ENCODE results near the gene CHMP4B.

CHMP4B gene, protein sequence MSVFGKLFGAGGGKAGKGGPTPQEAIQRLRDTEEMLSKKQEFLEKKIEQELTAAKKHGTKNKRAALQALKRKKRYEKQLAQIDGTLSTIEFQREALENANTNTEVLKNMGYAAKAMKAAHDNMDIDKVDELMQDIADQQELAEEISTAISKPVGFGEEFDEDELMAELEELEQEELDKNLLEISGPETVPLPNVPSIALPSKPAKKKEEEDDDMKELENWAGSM

GRCh38 chr20:33810885-33811775 is at the start of gene CHMP4B:
Gene CHMP4B (plus strand): TSS chr20:33811348. CDS start chr20:33811469, 121 bp downstream.
- DNase-seq (ENCODE audit: low spot score), result peak; percentile 96

GRCh38 chr20:33761698-33762250 is 49.4 kb upstream of the CHMP4B start:
- DNase-seq (ENCODE audit: low spot score), result no peak

DNA sequence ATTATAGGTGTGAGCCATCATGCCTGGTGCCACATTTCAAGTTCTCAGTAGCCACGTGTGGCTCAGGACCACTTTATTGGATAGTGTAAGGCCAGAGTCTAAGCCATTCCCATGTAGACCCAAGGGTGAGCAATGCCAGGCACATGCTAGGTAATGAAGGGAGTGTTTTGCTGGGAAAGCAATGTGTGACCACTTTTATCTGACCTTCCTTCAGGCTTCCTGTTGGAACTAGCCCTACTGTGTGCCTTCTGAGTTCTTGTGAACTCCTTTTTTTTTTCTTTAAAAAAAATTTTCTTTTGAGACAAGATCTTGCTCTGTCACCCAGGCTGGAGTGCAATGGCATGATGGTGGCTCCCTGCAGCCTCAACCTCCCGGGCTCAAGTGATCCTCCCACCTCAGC is 46.0 kb upstream of the CHMP4B start:
- DNase-seq (ENCODE audit: low spot score), result no peak

- DNase-seq (ENCODE audit: low spot score), result no peak
Measured at GRCh38 chr20:33765592-33765991, 45.6 kb upstream of the CHMP4B start.

- DNase-seq (ENCODE audit: low spot score), result no peak
Measured at GRCh38 chr20:33766686-33767085, 44.5 kb upstream of the CHMP4B start.

GRCh38 chr20:33767777-33768138 is 43.4 kb upstream of the CHMP4B start:
- DNase-seq (ENCODE audit: low spot score), result no peak

GRCh38 chr20:33769043-33769442 is 42.1 kb upstream of the CHMP4B start:
- no peak for DNase-seq (ENCODE audit: low spot score)

GRCh38 chr20:33770005-33770404 is 41.1 kb upstream of the CHMP4B start:
- no peak for DNase-seq (ENCODE audit: low spot score)

- DNase-seq (ENCODE audit: low spot score), result no peak
Measured at GRCh38 chr20:33771938-33772337, 39.2 kb upstream of the CHMP4B start.

DNA sequence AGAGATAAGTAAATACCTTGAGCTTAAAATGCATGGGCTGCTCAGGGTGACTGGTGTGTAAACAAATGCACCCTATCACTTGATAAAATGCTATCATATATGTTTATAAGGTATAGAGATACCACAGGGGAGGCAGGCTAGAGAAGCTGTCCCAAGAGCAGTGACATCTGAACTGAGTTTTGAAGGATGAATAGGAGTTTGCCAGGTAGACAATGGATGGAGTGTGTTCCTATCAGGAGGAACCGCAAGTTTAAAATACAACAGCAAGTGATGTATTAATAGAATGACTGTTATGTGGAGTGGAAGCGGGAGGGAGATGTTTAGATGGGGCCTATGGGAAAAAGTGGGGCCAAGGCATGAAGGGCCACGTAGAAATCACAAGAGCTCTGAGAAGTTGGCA is 38.7 kb upstream of the CHMP4B start:
- DNase-seq (ENCODE audit: low spot score), result no peak

DNA sequence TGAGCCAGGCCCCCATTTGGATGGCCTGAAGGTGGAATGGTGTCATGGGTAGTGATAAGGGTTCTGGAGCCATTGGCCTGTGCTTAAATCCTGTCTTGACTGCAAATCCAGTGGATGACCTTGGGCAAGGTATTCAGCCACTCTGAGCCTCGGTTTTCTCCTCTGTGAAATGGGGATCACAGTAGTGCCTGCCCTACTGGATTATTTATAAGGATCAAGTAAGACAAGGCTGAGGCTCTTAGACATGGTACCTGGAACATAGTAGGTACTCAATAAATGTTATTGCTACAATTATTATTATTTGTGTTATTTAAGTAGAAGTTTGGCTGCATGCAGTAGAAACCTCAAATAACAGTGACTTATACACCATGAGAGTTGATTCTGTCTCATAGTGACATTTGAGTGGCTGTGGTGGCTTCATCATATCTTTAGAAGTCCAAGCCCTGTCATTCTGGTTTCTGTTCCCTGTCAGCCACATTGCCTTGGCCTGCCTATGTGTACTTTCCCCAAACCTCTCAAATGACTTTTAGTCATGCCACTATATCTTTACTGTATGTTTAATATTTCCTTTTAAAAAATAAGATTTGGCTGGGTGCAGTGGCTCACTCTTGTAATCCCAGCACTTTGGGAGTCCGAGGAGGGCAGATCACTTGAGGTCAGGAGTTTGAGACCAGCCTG is 37.6 kb upstream of the CHMP4B start:
- no peak for DNase-seq (ENCODE audit: low spot score)

- DNase-seq (ENCODE audit: low spot score), result no peak
Measured at GRCh38 chr20:33777816-33778215, 33.3 kb upstream of the CHMP4B start.

- no peak for DNase-seq (ENCODE audit: low spot score)
Measured at GRCh38 chr20:33781133-33781532, 30.0 kb upstream of the CHMP4B start.

GRCh38 chr20:33781945-33782344 is 29.2 kb upstream of the CHMP4B start:
- DNase-seq (ENCODE audit: low spot score), result no peak

- no peak for DNase-seq (ENCODE audit: low spot score)
Measured at GRCh38 chr20:33783256-33783655, 27.9 kb upstream of the CHMP4B start.

- DNase-seq (ENCODE audit: low spot score), result no peak
Measured at GRCh38 chr20:33783818-33784217, 27.3 kb upstream of the CHMP4B start.

DNA sequence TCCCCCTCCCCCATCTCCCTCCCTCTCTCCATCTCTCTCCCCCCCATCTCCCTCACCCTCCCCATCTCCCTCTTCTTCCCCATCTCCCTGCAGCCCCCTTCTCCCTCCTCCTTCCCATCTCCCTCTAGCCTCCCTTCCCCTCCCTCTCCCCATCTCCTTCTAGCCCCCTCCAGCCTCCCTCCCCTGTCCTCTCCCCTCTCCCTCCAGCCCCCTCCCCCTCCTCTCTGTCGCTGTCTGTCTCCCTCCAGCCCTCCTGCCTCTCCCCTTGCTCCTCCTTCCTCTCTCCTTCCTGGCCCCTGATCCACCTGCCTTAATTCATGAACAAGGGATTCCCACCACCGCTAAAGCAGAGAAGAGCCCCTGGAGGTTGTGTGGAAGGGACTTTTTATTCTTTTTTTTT is 26.9 kb upstream of the CHMP4B start:
- DNase-seq (ENCODE audit: low spot score), result no peak

GRCh38 chr20:33785503-33785902 is 25.6 kb upstream of the CHMP4B start:
- no peak for DNase-seq (ENCODE audit: low spot score)

- DNase-seq (ENCODE audit: low spot score), result no peak
Measured at GRCh38 chr20:33787253-33787891, 23.8 kb upstream of the CHMP4B start.

- DNase-seq (ENCODE audit: low spot score), result no peak
Measured at GRCh38 chr20:33788351-33789049, 22.6 kb upstream of the CHMP4B start.

GRCh38 chr20:33789109-33789857 is 21.9 kb upstream of the CHMP4B start:
- peak; percentile 99 for DNase-seq (ENCODE audit: low spot score)
